Hepatocyte (in vitro differentiated cells): ENCODE results near the gene CAST. TPM values are rescaled to one million over a fixed set of nuclear protein-coding genes. Genes with fewer than 3 reads are reported as not detected.

Experiments used
- DNase-seq: peaks from one replicate; pipeline ENCODE4 v3.0.0-alpha.2; 2016; ENCODE audit warnings: low spot score
- H2AFZ ChIP-seq: fragments of 200-600 bp; sonication (generic); 2 replicates; pipeline ENCODE4 v1.6.0; 2016; ENCODE audit warnings: antibody characterized with exemption, mild to moderate bottlenecking
- H3K27ac ChIP-seq: fragments of 200-600 bp; sonication (generic); 2 replicates; pipeline ENCODE4 v1.5.1; 2016; ENCODE audit warnings: mild to moderate bottlenecking
- H3K27me3 ChIP-seq: fragments of 200-600 bp; sonication (generic); 2 replicates; pipeline ENCODE4 v1.6.1; 2016
- H3K36me3 ChIP-seq: fragments of 200-600 bp; sonication (generic); replicated peaks from 2 replicates; pipeline ENCODE4 v1.5.1; 2016; ENCODE audit warnings: low read depth; ENCODE audit not compliant: insufficient read depth
- H3K4me1 ChIP-seq: fragments of 200-600 bp; sonication (generic); 2 replicates; pipeline ENCODE4 v1.5.1; 2016; ENCODE audit warnings: mild to moderate bottlenecking, moderate library complexity; ENCODE audit not compliant: insufficient read depth
- H3K4me2 ChIP-seq: fragments of 200-600 bp; sonication (generic); 2 replicates; pipeline ENCODE4 v1.6.0; 2016
- H3K4me3 ChIP-seq: fragments of 200-600 bp; sonication (generic); 2 replicates; pipeline ENCODE4 v1.5.1; 2016; ENCODE audit warnings: mild to moderate bottlenecking
- H3K79me2 ChIP-seq: fragments of 200-600 bp; sonication (generic); 2 replicates; pipeline ENCODE4 v1.6.0; 2017; ENCODE audit warnings: mild to moderate bottlenecking
- H3K9me2 ChIP-seq: fragments of 200-600 bp; sonication (generic); replicated peaks from 2 replicates; pipeline ENCODE4 v1.6.0; 2017; ENCODE audit warnings: mild to moderate bottlenecking; ENCODE audit not compliant: insufficient read depth
- H3K9me3 ChIP-seq: fragments of 200-600 bp; sonication (generic); 2 replicates; pipeline ENCODE4 v1.5.1; 2016; ENCODE audit warnings: low read depth, mild to moderate bottlenecking
- H4K20me1 ChIP-seq: fragments of 200-600 bp; sonication (generic); 2 replicates; pipeline ENCODE4 v1.6.0; 2016; ENCODE audit warnings: mild to moderate bottlenecking; ENCODE audit not compliant: insufficient read depth, poor library complexity, severe bottlenecking
- EZH2 ChIP-seq: fragments of 200-600 bp; sonication (generic); IDR thresholded peaks from 2 replicates; pipeline ENCODE4 v1.6.1; 2016; ENCODE audit warnings: antibody characterized with exemption, mild to moderate bottlenecking, borderline replicate concordance
- EZH2phosphoT487 ChIP-seq: fragments of 200-600 bp; sonication (generic); IDR thresholded peaks from one replicate; pipeline ENCODE4 v1.6.1; 2018; ENCODE audit warnings: antibody characterized with exemption, mild to moderate bottlenecking, low read depth, moderate library complexity; ENCODE audit not compliant: unreplicated experiment, severe bottlenecking
- WGBS: methylation state at CpG from one replicate; pipeline ENCODE4 v1.1.6; 2016; ENCODE audit warnings: low lambda C conversion rate; ENCODE audit errors: missing lambda C conversion rate; 5-methylcytosine and 5-hydroxymethylcytosine counted together
- polyA plus RNA-seq: library from polyadenylated mRNA; unstranded; fragments of >200 nt; fragmentation: Nextera tagmentation; extraction: Ambion mirVana; gene quantifications from 2 replicates; pipeline ENCODE4 v1.2.1, GENCODE V29; 2016
- total RNA-seq: library from RNA; depleted of rRNA; stranded (reverse); fragments of >200 nt; gene quantifications from 2 replicates; pipeline ENCODE4 v1.2.3, GENCODE V29; 2014
- TF ChIP-seq, protein P1 (sequence below): fragments of 200-600 bp; sonication (generic); IDR thresholded peaks from 2 replicates; pipeline ENCODE4 v1.5.1; 2016; ENCODE audit warnings: antibody characterized with exemption, mild to moderate bottlenecking; ENCODE audit not compliant: poor library complexity

Gene CAST
- total and polyA plus RNA-seq, 2 experiments from 2014 or later = 140 to 177 TPM

- H3K27ac ChIP-seq = peak overlapping the region; percentile 8
- H3K4me1 ChIP-seq = no peaks in the 10 kb centered on the region
- 100% methylated on average over 2 of the region's 2 CpGs for WGBS
- H4K20me1 ChIP-seq = peaks cover 3% of the 10 kb centered on the region
- no peak overlapping the region for H2AFZ ChIP-seq
- DNase-seq = no peak
- H3K9me2 ChIP-seq = no peaks in the 10 kb centered on the region
- no peak overlapping the region for H3K4me3 ChIP-seq
- H3K9me3 ChIP-seq = no peaks in the 10 kb centered on the region
- H3K79me2 ChIP-seq = peaks cover 22% of the 10 kb centered on the region
- H3K27me3 ChIP-seq = no peaks in the 10 kb centered on the region
- H3K4me2 ChIP-seq = no peak overlapping the region
- TF ChIP-seq EZH2phosphoT487 = no peak
- no peak for TF ChIP-seq EZH2
- TF ChIP-seq, protein P1, sequence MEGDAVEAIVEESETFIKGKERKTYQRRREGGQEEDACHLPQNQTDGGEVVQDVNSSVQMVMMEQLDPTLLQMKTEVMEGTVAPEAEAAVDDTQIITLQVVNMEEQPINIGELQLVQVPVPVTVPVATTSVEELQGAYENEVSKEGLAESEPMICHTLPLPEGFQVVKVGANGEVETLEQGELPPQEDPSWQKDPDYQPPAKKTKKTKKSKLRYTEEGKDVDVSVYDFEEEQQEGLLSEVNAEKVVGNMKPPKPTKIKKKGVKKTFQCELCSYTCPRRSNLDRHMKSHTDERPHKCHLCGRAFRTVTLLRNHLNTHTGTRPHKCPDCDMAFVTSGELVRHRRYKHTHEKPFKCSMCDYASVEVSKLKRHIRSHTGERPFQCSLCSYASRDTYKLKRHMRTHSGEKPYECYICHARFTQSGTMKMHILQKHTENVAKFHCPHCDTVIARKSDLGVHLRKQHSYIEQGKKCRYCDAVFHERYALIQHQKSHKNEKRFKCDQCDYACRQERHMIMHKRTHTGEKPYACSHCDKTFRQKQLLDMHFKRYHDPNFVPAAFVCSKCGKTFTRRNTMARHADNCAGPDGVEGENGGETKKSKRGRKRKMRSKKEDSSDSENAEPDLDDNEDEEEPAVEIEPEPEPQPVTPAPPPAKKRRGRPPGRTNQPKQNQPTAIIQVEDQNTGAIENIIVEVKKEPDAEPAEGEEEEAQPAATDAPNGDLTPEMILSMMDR = no peak
- H3K36me3 ChIP-seq = no peaks in the 10 kb centered on the region
Observed at GRCh38 chr5:96692441-96692840, 30.3 kb downstream of the CAST start.

DNA sequence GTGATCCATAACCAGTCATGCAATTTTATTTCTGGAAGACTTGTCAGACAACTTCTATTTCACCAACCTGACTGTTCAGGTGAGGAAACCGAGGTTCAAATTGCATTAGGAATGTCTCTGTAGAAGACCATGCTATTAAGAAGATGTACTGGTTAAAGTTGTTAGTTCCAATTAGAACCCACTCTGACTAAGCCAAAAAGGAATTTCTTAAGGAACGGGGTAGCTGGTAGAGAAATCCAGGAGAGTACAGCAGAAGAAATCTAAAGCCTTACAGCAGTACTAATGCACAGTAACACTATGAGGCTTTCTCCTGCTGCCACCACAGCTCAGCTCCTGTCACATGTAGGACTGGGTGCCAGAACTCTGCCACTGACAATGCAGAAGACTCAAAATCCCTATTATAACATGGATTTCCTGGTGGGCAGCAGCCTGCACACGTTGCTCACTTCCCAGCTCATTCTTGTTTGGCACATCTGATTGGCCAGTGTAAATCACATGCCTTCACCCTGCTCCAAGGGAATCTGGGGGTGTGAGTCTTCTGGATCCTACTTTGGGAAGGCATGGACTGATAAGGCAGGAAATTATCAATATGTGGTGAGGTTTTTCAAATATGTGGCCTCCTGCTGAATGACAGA is 37.1 kb downstream of the CAST start:
- Histone ChIP-seq H3K4me2 (no peak overlapping the region), H3K4me3 (no peak overlapping the region), H4K20me1 (peaks cover 5% of the 10 kb centered on the region), H3K4me1 (no peaks in the 10 kb centered on the region), H3K9me3 (no peaks in the 10 kb centered on the region), H3K9me2 (no peaks in the 10 kb centered on the region), H2AFZ (no peak overlapping the region), H3K36me3 (no peaks in the 10 kb centered on the region), H3K79me2 (peaks cover 14% of the 10 kb centered on the region), H3K27me3 (no peaks in the 10 kb centered on the region), H3K27ac (no peak overlapping the region)
- WGBS = 66% methylated on average over 3 of the region's 3 CpGs
- TF ChIP-seq EZH2phosphoT487 = no peak
- TF ChIP-seq, protein P1 = no peak
- TF ChIP-seq EZH2 = no peak
- no peak for DNase-seq

- Histone ChIP-seq H3K9me3 (no peaks in the 10 kb centered on the region), H3K4me3 (peak overlapping the region; percentile 69), H3K27me3 (no peaks in the 10 kb centered on the region), H3K4me1 (no peaks in the 10 kb centered on the region), H3K27ac (peak overlapping the region; percentile 98), H4K20me1 (peaks cover 13% of the 10 kb centered on the region), H3K4me2 (peak overlapping the region; percentile 75), H3K36me3 (no peaks in the 10 kb centered on the region), H2AFZ (peak overlapping the region; percentile 43), H3K9me2 (no peaks in the 10 kb centered on the region), H3K79me2 (peaks cover 41% of the 10 kb centered on the region)
- TF ChIP-seq, protein P1 = no peak
- TF ChIP-seq EZH2phosphoT487 (no peak), EZH2 (no peak)
- DNase-seq = peak; percentile 96
- WGBS = 2% methylated on average over 64 of the region's 70 CpGs
Observed at GRCh38 chr5:96702503-96703383, 40.6 kb downstream of the CAST start.
